GM18858 (cell line): ENCODE results near the gene HSD17B13.
"Not testable (repeated sequence)": the region's sequence is repeated elsewhere in the genome, so short reads cannot be mapped to it uniquely, and the experiment has no call there.

ENCODE experiments used
- ATAC-seq: cut with Tn5 transposase; IDR thresholded peaks from one replicate; pipeline ENCODE4 v1.9.1; 2021; ENCODE audit not compliant: unreplicated experiment

Gene HSD17B13

GRCh38 chr4:87322754-87323153 lies at the start of gene HSD17B13:
Gene HSD17B13, minus strand, starts transcription at chr4:87322882. Its CDS starts 41 bp downstream, at chr4:87322841.
- no peak for ATAC-seq

GRCh38 chr4:87370068-87370467 lies 47.4 kb upstream of the HSD17B13 start:
- ATAC-seq: no peak

GRCh38 chr4:87366521-87367162 lies 44.0 kb upstream of the HSD17B13 start:
- ATAC-seq: no peak

GRCh38 chr4:87365348-87365747 lies 42.7 kb upstream of the HSD17B13 start:
- ATAC-seq: no peak

GRCh38 chr4:87363552-87363951 lies 40.9 kb upstream of the HSD17B13 start:
- no peak for ATAC-seq

- no peak for ATAC-seq
Measured at GRCh38 chr4:87360338-87360935, 37.8 kb upstream of the HSD17B13 start.

GRCh38 chr4:87359258-87359657 lies 36.6 kb upstream of the HSD17B13 start:
- ATAC-seq: no peak

- ATAC-seq: no peak
Measured at GRCh38 chr4:87356832-87357526, 34.3 kb upstream of the HSD17B13 start.

GRCh38 chr4:87354168-87355102 lies 31.8 kb upstream of the HSD17B13 start:
- no peak for ATAC-seq

- ATAC-seq: peak; percentile 83
Measured at GRCh38 chr4:87353592-87353991, 30.9 kb upstream of the HSD17B13 start.

GRCh38 chr4:87345139-87345538 lies 22.5 kb upstream of the HSD17B13 start:
- no peak for ATAC-seq

- no peak for ATAC-seq
Measured at GRCh38 chr4:87342872-87343271, 20.2 kb upstream of the HSD17B13 start.

- not testable (repeated sequence) for ATAC-seq
Measured at GRCh38 chr4:87341954-87342635, 19.4 kb upstream of the HSD17B13 start.

- ATAC-seq: no peak
Measured at GRCh38 chr4:87339440-87339839, 16.8 kb upstream of the HSD17B13 start.

- no peak for ATAC-seq
Measured at GRCh38 chr4:87337361-87337760, 14.7 kb upstream of the HSD17B13 start.

- no peak for ATAC-seq
Measured at GRCh38 chr4:87333267-87333666, 10.6 kb upstream of the HSD17B13 start.

- no peak for ATAC-seq
Measured at GRCh38 chr4:87330761-87331160, 8.1 kb upstream of the HSD17B13 start.

- no peak for ATAC-seq
Measured at GRCh38 chr4:87327136-87327535, 4.5 kb upstream of the HSD17B13 start.

GRCh38 chr4:87326460-87326859 lies 3.8 kb upstream of the HSD17B13 start:
- ATAC-seq: no peak

GRCh38 chr4:87321888-87322287 lies 794 bp downstream of the HSD17B13 start:
- no peak for ATAC-seq

GRCh38 chr4:87317527-87317926 lies 5.2 kb downstream of the HSD17B13 start:
- ATAC-seq: no peak
